Subcutaneous adipose tissue (tissue), 4 donors: ENCODE data around the gene WNT3. TPM values are rescaled to one million over a fixed set of nuclear protein-coding genes. Genes with fewer than 3 reads are reported as not detected.

ENCODE experiments used
- total RNA-seq, 4 donors: library from RNA; depleted of rRNA; stranded (reverse); fragments of >200 nt; gene quantifications; one replicate each; pipeline ENCODE4 v1.1.0, GENCODE V29; 2016
- TF ChIP-seq, protein P1 (sequence below): fragments of 450-650 bp; IDR thresholded peaks from one replicate; pipeline ENCODE4 v1.5.1; 2016; ENCODE audit warnings: low read depth, mild to moderate bottlenecking, control low read depth, antibody characterized with exemption, moderate library complexity

WNT3 gene
- total RNA-seq, 4 donors from 2014 or later: 0.16 to 9.6 (median 0.54) TPM

GRCh38 chr17:46847204-46848191, 29.0 kb upstream of the WNT3 start:
- TF ChIP-seq, protein P1, sequence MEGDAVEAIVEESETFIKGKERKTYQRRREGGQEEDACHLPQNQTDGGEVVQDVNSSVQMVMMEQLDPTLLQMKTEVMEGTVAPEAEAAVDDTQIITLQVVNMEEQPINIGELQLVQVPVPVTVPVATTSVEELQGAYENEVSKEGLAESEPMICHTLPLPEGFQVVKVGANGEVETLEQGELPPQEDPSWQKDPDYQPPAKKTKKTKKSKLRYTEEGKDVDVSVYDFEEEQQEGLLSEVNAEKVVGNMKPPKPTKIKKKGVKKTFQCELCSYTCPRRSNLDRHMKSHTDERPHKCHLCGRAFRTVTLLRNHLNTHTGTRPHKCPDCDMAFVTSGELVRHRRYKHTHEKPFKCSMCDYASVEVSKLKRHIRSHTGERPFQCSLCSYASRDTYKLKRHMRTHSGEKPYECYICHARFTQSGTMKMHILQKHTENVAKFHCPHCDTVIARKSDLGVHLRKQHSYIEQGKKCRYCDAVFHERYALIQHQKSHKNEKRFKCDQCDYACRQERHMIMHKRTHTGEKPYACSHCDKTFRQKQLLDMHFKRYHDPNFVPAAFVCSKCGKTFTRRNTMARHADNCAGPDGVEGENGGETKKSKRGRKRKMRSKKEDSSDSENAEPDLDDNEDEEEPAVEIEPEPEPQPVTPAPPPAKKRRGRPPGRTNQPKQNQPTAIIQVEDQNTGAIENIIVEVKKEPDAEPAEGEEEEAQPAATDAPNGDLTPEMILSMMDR: no peak

GRCh38 chr17:46842835-46843234, 24.3 kb upstream of the WNT3 start:
- TF ChIP-seq, protein P1: no peak

GRCh38 chr17:46841561-46842379, 23.3 kb upstream of the WNT3 start:
- TF ChIP-seq, protein P1: no peak

DNA sequence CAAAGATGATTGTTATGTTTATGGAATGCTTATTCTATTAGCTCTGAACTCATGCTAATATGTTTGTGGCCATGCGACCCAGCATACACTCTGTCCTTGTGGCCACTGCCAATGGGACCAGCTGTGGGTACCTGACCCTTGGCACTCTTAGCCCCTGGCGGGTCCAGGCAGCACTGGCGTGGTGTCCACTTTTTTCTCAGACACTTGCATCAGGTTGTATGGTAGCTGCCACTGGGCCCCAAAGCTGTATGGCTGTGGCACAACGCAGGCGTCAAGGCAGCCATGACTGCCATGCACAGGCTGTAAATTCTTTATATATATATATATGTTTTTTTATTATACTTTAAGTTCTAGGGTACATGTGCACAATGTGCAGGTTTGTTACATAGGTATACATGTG, 20.7 kb upstream of the WNT3 start:
- TF ChIP-seq, protein P1: no peak

DNA sequence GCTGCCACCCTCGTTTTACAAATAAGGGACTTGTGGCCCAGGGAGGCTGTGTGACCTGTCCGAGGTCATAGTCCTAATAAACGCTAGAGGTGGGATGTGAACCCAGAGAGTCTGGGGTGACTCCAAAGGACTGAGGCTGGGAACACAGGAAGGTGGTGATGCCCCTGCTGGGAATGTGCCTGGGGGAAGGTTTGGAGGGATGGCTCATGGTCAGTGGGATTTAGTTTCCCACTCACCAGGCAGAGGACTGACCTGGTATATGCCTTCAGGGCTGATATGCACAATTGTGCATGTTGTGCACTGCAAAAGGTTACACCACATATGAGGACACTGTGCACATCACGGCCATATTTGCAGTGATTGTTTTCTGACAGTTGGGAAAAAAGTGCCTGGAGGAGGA, 19.0 kb upstream of the WNT3 start:
- TF ChIP-seq, protein P1: no peak

- TF ChIP-seq, protein P1: no peak
Measured at GRCh38 chr17:46836500-46836899, 18.0 kb upstream of the WNT3 start.

- TF ChIP-seq, protein P1: no peak
Measured at GRCh38 chr17:46834846-46835245, 16.4 kb upstream of the WNT3 start.
